Muscle of leg (tissue), 11 donors: ENCODE data around the gene TAS2R14. TPM values are rescaled to one million over a fixed set of nuclear protein-coding genes. Genes with fewer than 3 reads are reported as not detected.

Source experiments
- DNase-seq: peaks from one replicate; pipeline ENCODE4 v3.0.0; 2013
- H3K27ac ChIP-seq: one replicate; pipeline ENCODE4 v1.5.1; 2013; ENCODE audit warnings: mild to moderate bottlenecking, low read length, control low read depth
- H3K27me3 ChIP-seq: one replicate; pipeline ENCODE4 v1.6.1; 2013; ENCODE audit warnings: low read length; ENCODE audit not compliant: control insufficient read depth, insufficient read depth
- H3K36me3 ChIP-seq: one replicate; pipeline ENCODE4 v1.6.1; 2013; ENCODE audit warnings: low read length; ENCODE audit not compliant: control insufficient read depth, insufficient read depth
- H3K4me1 ChIP-seq: one replicate; pipeline ENCODE4 v1.6.1; 2013; ENCODE audit warnings: low read length; ENCODE audit not compliant: control insufficient read depth, insufficient read depth
- H3K4me3 ChIP-seq: one replicate; pipeline ENCODE4 v1.5.1; 2013; ENCODE audit warnings: low read length, control low read depth
- H3K9me3 ChIP-seq: replicated peaks from 2 replicates; pipeline ENCODE4 v1.6.1; 2013; ENCODE audit warnings: low read depth, low read length; ENCODE audit not compliant: control insufficient read depth
- WGBS: methylation state at CpG from one replicate; pipeline ENCODE4 v1.1.5; 2013; ENCODE audit warnings: missing lambda C conversion rate; ENCODE audit not compliant: insufficient coverage; 5-methylcytosine and 5-hydroxymethylcytosine counted together
- polyA plus RNA-seq, 8 donors: library from polyadenylated mRNA; unstranded; fragments of 120-200 nt; gene quantifications; one replicate each; pipeline versions ENCODE4 v1.2.1 to v1.2.3, GENCODE V29; 2013; ENCODE audit warnings: inconsistent platforms in 1 of 8, low replicate concordance in 1 of 8; ENCODE audit not compliant: insufficient read length in 8 of 8, insufficient read depth in 1 of 8
- total RNA-seq: library from RNA; stranded (reverse); fragments of 120-200 nt; gene quantifications from one replicate; pipeline ENCODE4 v1.2.4, GENCODE V29; 2013

TAS2R14 gene
- total and polyA plus RNA-seq, 9 donors = 1.7 to 6.4 (median 2.5) TPM

DNA sequence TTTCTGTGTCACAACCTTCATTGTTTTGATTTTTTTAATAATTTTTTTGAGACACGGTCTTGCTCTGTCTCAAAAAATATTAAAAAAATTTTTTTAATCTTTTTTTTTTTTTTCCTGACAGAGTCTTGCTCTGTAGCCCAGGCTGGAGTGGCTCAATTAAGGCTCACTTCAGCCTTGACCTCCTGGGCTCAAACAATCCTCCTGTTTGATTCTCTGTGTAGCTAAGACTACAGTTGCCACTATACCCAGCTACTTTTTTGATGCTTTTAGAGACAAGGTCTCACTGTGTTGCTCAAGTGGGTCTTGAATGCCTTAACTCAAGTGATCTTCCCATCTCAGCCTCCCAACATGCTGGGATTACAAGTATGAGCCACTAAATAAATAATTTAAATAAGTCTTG lies 19.3 kb downstream of the TAS2R14 start:
- Histone ChIP-seq H3K4me3 (no peak overlapping the region), H3K4me1 (no peaks in the 10 kb centered on the region), H3K9me3 (no peaks in the 10 kb centered on the region), H3K27me3 (no peaks in the 10 kb centered on the region), H3K27ac (no peak overlapping the region), H3K36me3 (no peaks in the 10 kb centered on the region)
- WGBS = no CpG with 5 or more reads among the region's 1 CpG
- no peak for DNase-seq

- no peaks in the 10 kb centered on the region for H3K4me1 ChIP-seq
- no peaks in the 10 kb centered on the region for H3K36me3 ChIP-seq
- H3K4me3 ChIP-seq = no peak overlapping the region
- H3K27ac ChIP-seq = no peak overlapping the region
- peaks cover under 1% of the 10 kb centered on the region for H3K9me3 ChIP-seq
- WGBS = no CpG with 5 or more reads among the region's 8 CpGs
- H3K27me3 ChIP-seq = no peaks in the 10 kb centered on the region
- no peak for DNase-seq
These were observed 28.7 kb downstream of the TAS2R14 start for GRCh38 chr12:10910380-10910779.

- H3K27me3 ChIP-seq = no peaks in the 10 kb centered on the region
- H3K36me3 ChIP-seq = no peaks in the 10 kb centered on the region
- no peak within 1 kb of the TSS for H3K27ac ChIP-seq
- H3K4me1 ChIP-seq = no peaks in the 10 kb centered on the region
- no CpG with 5 or more reads among the region's 1 CpG for WGBS
- H3K4me3 ChIP-seq = no peak within 1 kb of the TSS
- peaks cover 3% of the 10 kb centered on the region for H3K9me3 ChIP-seq
- DNase-seq = no peak
These were observed 29.6 kb downstream of the TAS2R14 start, which contains the start of gene TAS2R13 for GRCh38 chr12:10909462-10909861. TSS of gene TAS2R13 (minus strand) at chr12:10909562. CDS start at chr12:10909298, 264 bp downstream.

- WGBS = no CpG with 5 or more reads among the region's 4 CpGs
- Histone ChIP-seq H3K9me3 (peaks cover 23% of the 10 kb centered on the region), H3K4me1 (no peaks in the 10 kb centered on the region), H3K36me3 (no peaks in the 10 kb centered on the region), H3K4me3 (no peak overlapping the region), H3K27me3 (no peaks in the 10 kb centered on the region), H3K27ac (no peak overlapping the region)
- no peak for DNase-seq
These were observed 34.4 kb downstream of the TAS2R14 start for GRCh38 chr12:10904686-10905085.

GRCh38 chr12:10901427-10901826 lies 37.6 kb downstream of the TAS2R14 start:
- Histone ChIP-seq H3K27me3 (no peaks in the 10 kb centered on the region), H3K9me3 (peaks cover 23% of the 10 kb centered on the region), H3K27ac (no peak overlapping the region), H3K4me1 (no peaks in the 10 kb centered on the region), H3K4me3 (no peak overlapping the region), H3K36me3 (no peaks in the 10 kb centered on the region)
- WGBS = no CpG with 5 or more reads among the region's 1 CpG
- no peak for DNase-seq

DNA sequence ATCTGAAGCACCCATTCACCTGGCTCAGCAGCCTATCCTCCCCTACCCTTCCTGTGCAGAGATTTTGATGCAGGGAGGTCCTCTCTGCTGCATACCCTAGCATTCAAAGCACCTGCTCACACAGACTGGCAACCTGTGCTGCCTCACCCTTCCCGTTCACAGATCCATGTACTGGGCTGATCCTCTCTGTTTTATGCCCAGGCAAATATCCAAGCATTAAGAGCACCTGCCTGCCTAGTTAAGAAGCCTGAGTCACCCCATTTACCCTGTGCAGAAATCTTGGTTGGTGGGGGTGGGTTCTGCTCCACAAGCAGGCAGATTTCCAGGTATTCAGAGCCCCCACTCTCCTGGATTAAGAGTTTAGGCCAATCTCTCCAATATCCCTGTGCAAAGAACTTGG lies 38.1 kb downstream of the TAS2R14 start:
- H3K4me1 ChIP-seq = no peaks in the 10 kb centered on the region
- H3K36me3 ChIP-seq = no peaks in the 10 kb centered on the region
- DNase-seq = no peak
- H3K9me3 ChIP-seq = peaks cover 23% of the 10 kb centered on the region
- no peak overlapping the region for H3K4me3 ChIP-seq
- H3K27me3 ChIP-seq = no peaks in the 10 kb centered on the region
- WGBS = no CpG with 5 or more reads among the region's 1 CpG
- H3K27ac ChIP-seq = no peak overlapping the region

DNA sequence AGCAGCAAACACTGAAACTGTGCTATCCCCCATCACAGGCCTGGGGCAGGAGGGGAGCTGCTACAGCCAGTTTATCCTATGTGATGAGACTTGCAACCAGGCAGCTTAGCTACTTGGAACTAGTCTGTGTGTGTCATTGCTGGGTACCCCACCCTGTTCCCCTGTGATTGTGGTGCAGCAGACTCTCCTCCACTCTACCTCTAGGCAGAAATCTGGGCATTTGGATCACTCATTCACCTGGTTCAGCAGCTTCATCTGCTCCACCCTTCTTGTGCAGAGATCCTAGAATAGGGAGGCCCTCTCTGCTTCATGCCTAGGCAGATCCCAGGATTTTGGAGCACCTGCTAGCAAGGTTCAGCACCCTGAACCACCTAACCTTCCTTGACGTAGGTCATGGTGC lies 38.5 kb downstream of the TAS2R14 start:
- no peaks in the 10 kb centered on the region for H3K36me3 ChIP-seq
- 100% methylated on average over 1 of the region's 1 CpG for WGBS
- H3K9me3 ChIP-seq = peaks cover 23% of the 10 kb centered on the region
- no peak for DNase-seq
- no peaks in the 10 kb centered on the region for H3K27me3 ChIP-seq
- H3K4me1 ChIP-seq = no peaks in the 10 kb centered on the region
- no peak overlapping the region for H3K4me3 ChIP-seq
- no peak overlapping the region for H3K27ac ChIP-seq

- no peak for DNase-seq
- H3K27ac ChIP-seq = no peak overlapping the region
- no peaks in the 10 kb centered on the region for H3K4me1 ChIP-seq
- no peaks in the 10 kb centered on the region for H3K27me3 ChIP-seq
- WGBS = no CpG with 5 or more reads among the region's 5 CpGs
- H3K9me3 ChIP-seq = peaks cover 2% of the 10 kb centered on the region
- H3K36me3 ChIP-seq = no peaks in the 10 kb centered on the region
- no peak overlapping the region for H3K4me3 ChIP-seq
These were observed 42.2 kb downstream of the TAS2R14 start for GRCh38 chr12:10896854-10897253.

- H3K4me1 ChIP-seq = no peaks in the 10 kb centered on the region
- no peaks in the 10 kb centered on the region for H3K9me3 ChIP-seq
- 96% methylated on average over 2 of the region's 2 CpGs for WGBS
- no peak overlapping the region for H3K27ac ChIP-seq
- DNase-seq = no peak
- no peaks in the 10 kb centered on the region for H3K36me3 ChIP-seq
- no peak overlapping the region for H3K4me3 ChIP-seq
- H3K27me3 ChIP-seq = no peaks in the 10 kb centered on the region
These were observed 47.1 kb downstream of the TAS2R14 start for GRCh38 chr12:10891937-10892336.

DNA sequence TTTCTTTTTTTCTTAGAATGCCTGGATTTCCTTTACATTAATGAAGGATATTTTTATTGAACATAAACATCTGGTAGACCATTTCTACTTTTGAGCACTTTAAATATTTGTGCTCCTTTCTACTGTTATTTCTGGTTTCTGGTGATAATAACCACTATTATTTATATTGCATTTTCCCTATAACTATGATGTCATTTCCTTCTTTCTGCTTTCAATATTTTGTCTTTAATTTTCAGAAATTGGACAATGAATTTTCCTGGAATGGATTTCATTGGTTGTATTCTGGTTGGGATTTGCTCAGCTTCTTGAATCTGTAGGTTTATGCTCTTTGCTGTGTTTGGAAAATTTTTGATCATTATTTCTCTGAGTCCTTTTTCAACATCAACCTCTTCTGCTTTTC lies 49.8 kb downstream of the TAS2R14 start:
- Histone ChIP-seq H3K4me1 (no peaks in the 10 kb centered on the region), H3K9me3 (no peaks in the 10 kb centered on the region), H3K36me3 (no peaks in the 10 kb centered on the region), H3K4me3 (no peak overlapping the region), H3K27ac (no peak overlapping the region), H3K27me3 (no peaks in the 10 kb centered on the region)
- no peak for DNase-seq
